Panc1 (cell line): ENCODE results near the gene DOCK4. TPM values are rescaled to one million over a fixed set of nuclear protein-coding genes. Genes with fewer than 3 reads are reported as not detected.

Experiments
- ATAC-seq: fragments of 200-7000 bp; cut with Tn5 transposase; 2 replicates; pipeline ENCODE4 v1.9.1; 2020; ENCODE audit warnings: mild to moderate bottlenecking, moderate library complexity
- BruUV-seq: library from RNA; stranded (reverse); fragments of 400-500 nt; replicated peaks from 2 replicates; lab custom pipeline; 2021; lab: Mats Ljungman, UMichigan
- CTCF ChIA-PET: fragments of 300-600 bp; sonication (Branson Sonifier 250); formaldehyde crosslinking; loops from one replicate; lab custom pipeline; 2022; ENCODE audit warnings: antibody characterized with exemption; lab: Charles Lee
- POLR2A ChIA-PET: fragments of 300-600 bp; sonication (Branson Sonifier 250); formaldehyde crosslinking; loops from one replicate; lab custom pipeline; 2022; ENCODE audit warnings: antibody characterized with exemption; lab: Charles Lee
- DNase-seq: peaks from one replicate; pipeline ENCODE4 v3.0.0-alpha.2; 2010; ENCODE audit warnings: low read depth, low spot score
- H3K27ac ChIP-seq: 2 replicates; pipeline ENCODE4 v1.5.1; 2011; ENCODE audit warnings: mild to moderate bottlenecking, low read length, inconsistent platforms
- H3K27me3 ChIP-seq: fragments of 200-500 bp; sonication (Bioruptor generic); 2 replicates; pipeline ENCODE4 v1.6.0; 2014; ENCODE audit warnings: low read length, inconsistent platforms; ENCODE audit not compliant: control insufficient read depth, insufficient read depth
- H3K36me3 ChIP-seq: fragments of 200-500 bp; sonication (Bioruptor generic); 2 replicates; pipeline ENCODE4 v1.5.1; 2014; ENCODE audit warnings: inconsistent platforms, mild to moderate bottlenecking, low read length, moderate library complexity; ENCODE audit not compliant: control insufficient read depth, insufficient read depth
- H3K4me1 ChIP-seq: 2 replicates; pipeline ENCODE4 v1.5.1; 2011; ENCODE audit warnings: inconsistent platforms, mild to moderate bottlenecking, low read length, moderate library complexity; ENCODE audit not compliant: control insufficient read depth, insufficient read depth
- H3K4me3 ChIP-seq, 2 experiments: 2 replicates each; pipeline ENCODE4 v1.5.1; 2011 to 2012; ENCODE audit warnings: low read depth in 2 of 2, low read length in 2 of 2, mild to moderate bottlenecking in 2 of 2, inconsistent platforms in 1 of 2, moderate library complexity in 1 of 2
- H3K9me3 ChIP-seq: fragments of 200-500 bp; sonication (Bioruptor generic); 2 replicates; pipeline ENCODE4 v1.5.1; 2014; ENCODE audit warnings: low read depth, mild to moderate bottlenecking, inconsistent platforms, low read length, moderate library complexity; ENCODE audit not compliant: control insufficient read depth, insufficient read depth
- CTCF ChIP-seq: fragments of 450-650 bp; IDR thresholded peaks from 2 replicates; pipeline ENCODE4 v1.5.1; 2017; ENCODE audit warnings: mild to moderate bottlenecking
- POLR2AphosphoS5 ChIP-seq: IDR thresholded peaks from 2 replicates; pipeline ENCODE4 v1.6.1; 2012; ENCODE audit warnings: mild to moderate bottlenecking, low read depth, low read length, moderate library complexity
- REST ChIP-seq, 2 experiments: IDR thresholded peaks; 2 replicates each; pipeline ENCODE4 v1.6.1; 2011 to 2012; ENCODE audit warnings: low read depth in 2 of 2, control low read depth in 1 of 2, low read length in 1 of 2, mild to moderate bottlenecking in 1 of 2, moderate library complexity in 1 of 2; ENCODE audit not compliant: insufficient read depth in 1 of 2
- SIN3A ChIP-seq: IDR thresholded peaks from 2 replicates; pipeline ENCODE4 v1.6.1; 2012; ENCODE audit warnings: low read depth, mild to moderate bottlenecking, low read length, moderate library complexity, borderline replicate concordance; ENCODE audit not compliant: insufficient read depth
- TCF7L2 ChIP-seq: IDR thresholded peaks from 2 replicates; pipeline ENCODE4 v1.6.1; 2011; ENCODE audit warnings: mild to moderate bottlenecking, low read depth, low read length, inconsistent platforms
- in situ Hi-C: cut with HindIII; loops from 2 replicates; pipeline ENCODE4 v1.10.0; 2016; ENCODE audit warnings: low sequenced_read_pairs, low pct_unique_long_range_greater_than_20kb
- intact Hi-C: fragments of 100-400 bp; cut with micrococcal nuclease; formaldehyde crosslinking; loops from one replicate; pipeline ENCODE4 v1.10.0; 2022; ENCODE audit not compliant: unreplicated experiment
- total RNA-seq: library from RNA; stranded (reverse); gene quantifications from one replicate; pipeline ENCODE4 v1.2.1, GENCODE V29; 2021; ENCODE audit not compliant: unreplicated experiment

DOCK4 gene
- total RNA-seq, 1 experiment from 2014 or later, result 10.8 TPM

GRCh38 chr7:112019932-112020331 lies 186.3 kb downstream of the DOCK4 start:
- TF ChIP-seq SIN3A, result no peak
- no peak for TF ChIP-seq POLR2AphosphoS5
- TF ChIP-seq REST (IDR thresholded peaks at IDR 0.05; ENCODE audit: insufficient read depth in 1 of 2, low read depth in 2 of 2, low read length in 1 of 2), result no peak
- TF ChIP-seq TCF7L2, result no peak
- no peak for TF ChIP-seq CTCF
- no peaks in the 10 kb centered on the region for H3K27me3 ChIP-seq
- H3K36me3 ChIP-seq, result no peaks in the 10 kb centered on the region
- BruUV-seq, result no TSS peak
- ATAC-seq, result no peak
- intact Hi-C loops, result no loop called here
- no peak for DNase-seq
- no peaks in the 10 kb centered on the region for H3K9me3 ChIP-seq
- POLR2A ChIA-PET, result no interaction called here
- CTCF ChIA-PET, result no interaction called here
- H3K4me3 ChIP-seq, result no peak overlapping the region
- no peak overlapping the region for H3K27ac ChIP-seq
- in situ Hi-C loops, result no loop called here
- H3K4me1 ChIP-seq, result no peaks in the 10 kb centered on the region

- TF ChIP-seq REST (IDR thresholded peaks at IDR 0.05; ENCODE audit: insufficient read depth in 1 of 2, low read depth in 2 of 2, low read length in 1 of 2) (no peak), SIN3A (no peak), TCF7L2 (no peak), POLR2AphosphoS5 (no peak), CTCF (no peak)
- Histone ChIP-seq H3K36me3 (no peaks in the 10 kb centered on the region), H3K27me3 (no peaks in the 10 kb centered on the region), H3K4me1 (no peaks in the 10 kb centered on the region), H3K27ac (no peak overlapping the region), H3K9me3 (no peaks in the 10 kb centered on the region), H3K4me3 (no peak overlapping the region)
- BruUV-seq, result no TSS peak
- intact Hi-C loops (no loop called here), in situ Hi-C loops (no loop called here)
- ATAC-seq (no peak), DNase-seq (no peak)
- ChIA-PET CTCF (no interaction called here), POLR2A (no interaction called here)
These were observed 187.7 kb downstream of the DOCK4 start for GRCh38 chr7:112018305-112019030.
